Measurements from ENCODE around the gene NLGN1.

Gene NLGN1

GRCh38 chr3:174049472-174049871, 651.9 kb downstream of the NLGN1 start:
- no peak for TF ChIP-seq CTCF (IDR thresholded peaks at IDR 0.05; ENCODE audit: control insufficient read depth, extremely low read depth, insufficient read depth)
- no peak overlapping the region for H3K4me3 ChIP-seq (ENCODE audit: low read depth, low read length)
- no peak for DNase-seq (ENCODE audit: low read depth)

- DNase-seq (ENCODE audit: low read depth), result no peak
- no peak overlapping the region for H3K4me3 ChIP-seq (ENCODE audit: low read depth, low read length)
- TF ChIP-seq CTCF (IDR thresholded peaks at IDR 0.05; ENCODE audit: control insufficient read depth, extremely low read depth, insufficient read depth), result no peak
Measured at GRCh38 chr3:174051191-174051590, 653.6 kb downstream of the NLGN1 start.

GRCh38 chr3:174058804-174059203, 661.3 kb downstream of the NLGN1 start:
- H3K4me3 ChIP-seq (ENCODE audit: low read depth, low read length), result no peak overlapping the region
- DNase-seq (ENCODE audit: low read depth), result no peak
- no peak for TF ChIP-seq CTCF (IDR thresholded peaks at IDR 0.05; ENCODE audit: control insufficient read depth, extremely low read depth, insufficient read depth)

- no peak for DNase-seq (ENCODE audit: low read depth)
- no peak overlapping the region for H3K4me3 ChIP-seq (ENCODE audit: low read depth, low read length)
- no peak for TF ChIP-seq CTCF (IDR thresholded peaks at IDR 0.05; ENCODE audit: control insufficient read depth, extremely low read depth, insufficient read depth)
Measured at GRCh38 chr3:174060431-174060830, 662.9 kb downstream of the NLGN1 start.

GRCh38 chr3:174061162-174061561, 663.6 kb downstream of the NLGN1 start:
- no peak for DNase-seq (ENCODE audit: low read depth)
- TF ChIP-seq CTCF (IDR thresholded peaks at IDR 0.05; ENCODE audit: control insufficient read depth, extremely low read depth, insufficient read depth), result no peak

GRCh38 chr3:174061731-174062130, 664.2 kb downstream of the NLGN1 start:
- TF ChIP-seq CTCF (IDR thresholded peaks at IDR 0.05; ENCODE audit: control insufficient read depth, extremely low read depth, insufficient read depth), result no peak
- no peak for DNase-seq (ENCODE audit: low read depth)
- no peak overlapping the region for H3K4me3 ChIP-seq (ENCODE audit: low read depth, low read length)

More at GRCh38 chr3:174061162-174061561, 663.6 kb downstream of the NLGN1 start:
- H3K4me3 ChIP-seq (ENCODE audit: low read depth, low read length), result no peak overlapping the region

GRCh38 chr3:174062923-174063322, 665.4 kb downstream of the NLGN1 start:
- no peak for DNase-seq (ENCODE audit: low read depth)
- no peak for TF ChIP-seq CTCF (IDR thresholded peaks at IDR 0.05; ENCODE audit: control insufficient read depth, extremely low read depth, insufficient read depth)
- no peak overlapping the region for H3K4me3 ChIP-seq (ENCODE audit: low read depth, low read length)
